Activated T-helper 1 cell treated with anti-CD3 and anti-CD28 coated beads, Interleukin-12 subunit alpha, Interleukin-12 subunit beta, Interleukin-2, Interleukin-4 antibody, amounts not matched to agents 30 ng/mL and 10 ng/mL and 1 ng/mL, durations not matched to agents 14 hours and 24 hours and 36 hours (primary cell): ENCODE results near the gene NBPF1. TPM values are rescaled to one million over a fixed set of nuclear protein-coding genes. Genes with fewer than 3 reads are reported as not detected.
"Not testable (repeated sequence)": the region's sequence is repeated elsewhere in the genome, so short reads cannot be mapped to it uniquely, and the experiment has no call there.

Source experiments
- DNase-seq: peaks from one replicate; pipeline ENCODE4 v3.0.0; 2021; ENCODE audit warnings: low spot score
- H3K27ac Mint-ChIP-seq: one replicate; pipeline ENCODE4 v1.8.0; 2021; ENCODE audit warnings: mild to moderate bottlenecking, mixed read lengths
- H3K27me3 Mint-ChIP-seq: one replicate; pipeline ENCODE4 v1.8.0; 2022; ENCODE audit warnings: mild to moderate bottlenecking, moderate library complexity, mixed read lengths; ENCODE audit not compliant: insufficient read depth
- H3K36me3 Mint-ChIP-seq: one replicate; pipeline ENCODE4 v1.8.0; 2021; ENCODE audit warnings: low read depth, mixed read lengths
- H3K4me1 Mint-ChIP-seq: one replicate; pipeline ENCODE4 v1.8.0; 2021; ENCODE audit warnings: low read depth, mixed read lengths
- H3K4me3 Mint-ChIP-seq: one replicate; pipeline ENCODE4 v1.8.0; 2021; ENCODE audit warnings: mild to moderate bottlenecking, moderate library complexity, mixed read lengths
- H3K9me3 Mint-ChIP-seq: one replicate; pipeline ENCODE4 v1.8.0; 2021; ENCODE audit warnings: mixed read lengths
- intact Hi-C: fragments of 100-400 bp; cut with micrococcal nuclease; formaldehyde crosslinking; loops from one replicate; pipeline ENCODE4 v1.15.1; 2024
- total RNA-seq: library from RNA; stranded (reverse); gene quantifications from 2 replicates; pipeline ENCODE4 v1.2.3, GENCODE V29; 2022

The NBPF1 gene
- total RNA-seq, 1 donor from 2014 or later: 6.1 TPM

DNA sequence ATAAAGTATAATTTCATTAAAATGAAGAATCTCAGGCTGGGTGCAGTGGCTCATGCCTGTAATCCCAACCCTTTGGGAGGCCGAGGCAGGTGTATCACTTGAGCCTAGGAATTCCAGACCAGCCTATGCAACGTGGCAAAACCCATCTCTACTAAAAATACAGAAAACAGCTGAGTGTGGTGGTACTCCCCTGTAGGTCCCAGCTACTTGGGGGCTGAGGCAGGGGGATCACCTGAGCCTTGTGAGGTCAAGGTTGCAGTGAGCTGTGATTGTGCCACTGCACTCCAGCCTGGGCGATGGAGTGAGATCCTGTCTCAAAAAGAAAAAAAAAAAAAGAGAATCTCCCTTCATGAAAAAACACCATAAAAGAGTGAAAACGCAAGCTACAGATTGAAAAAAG, 2.2 kb downstream of the NBPF1 start:
- intact Hi-C loops, H3K9me3 Mint-ChIP-seq, H3K27ac Mint-ChIP-seq, DNase-seq, H3K36me3 Mint-ChIP-seq, H3K4me1 Mint-ChIP-seq, H3K4me3 Mint-ChIP-seq, H3K27me3 Mint-ChIP-seq: not testable (repeated sequence)

DNA sequence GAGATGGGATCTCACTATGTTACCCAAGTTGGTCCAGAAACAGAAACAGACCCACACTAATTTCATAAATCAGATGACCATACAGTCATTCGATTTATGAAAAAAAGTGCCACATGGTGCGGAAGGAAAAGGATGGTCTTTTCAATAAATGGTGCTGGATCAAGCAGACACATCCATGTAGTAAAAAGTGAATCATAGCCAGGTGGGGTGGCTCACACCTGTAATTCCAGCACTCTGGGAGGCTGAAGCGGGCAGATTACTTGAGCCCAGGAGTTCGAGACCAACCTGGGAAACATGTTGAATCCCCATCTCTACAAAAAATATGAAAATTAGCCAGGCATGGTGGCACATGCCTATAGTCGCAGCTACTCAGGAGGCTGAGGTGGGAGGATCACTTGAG, 2.8 kb downstream of the NBPF1 start:
- H3K4me1 Mint-ChIP-seq, intact Hi-C loops, H3K27me3 Mint-ChIP-seq, DNase-seq, H3K36me3 Mint-ChIP-seq, H3K27ac Mint-ChIP-seq, H3K4me3 Mint-ChIP-seq, H3K9me3 Mint-ChIP-seq: not testable (repeated sequence)

DNA sequence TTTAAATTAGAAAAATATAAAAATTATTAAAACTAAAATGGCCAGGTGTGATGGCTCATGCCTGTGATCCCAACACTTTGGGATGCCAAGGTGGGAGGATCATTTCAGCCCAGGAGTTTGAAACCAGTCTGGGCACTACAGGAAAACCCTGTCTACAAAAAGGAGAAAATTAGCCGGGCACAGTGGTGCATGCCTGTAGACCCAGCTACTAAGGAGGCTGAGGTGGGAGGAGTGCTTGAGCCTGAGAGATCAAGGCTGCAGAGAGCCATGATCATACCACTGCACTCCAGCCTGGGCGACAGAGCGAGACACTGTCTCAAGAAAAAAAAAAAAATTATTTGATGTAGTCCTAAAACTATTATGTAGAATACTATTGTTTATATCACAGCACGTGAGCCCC, 3.6 kb downstream of the NBPF1 start:
- H3K4me1 Mint-ChIP-seq, H3K36me3 Mint-ChIP-seq, DNase-seq, intact Hi-C loops, H3K9me3 Mint-ChIP-seq, H3K4me3 Mint-ChIP-seq, H3K27ac Mint-ChIP-seq, H3K27me3 Mint-ChIP-seq: not testable (repeated sequence)

DNA sequence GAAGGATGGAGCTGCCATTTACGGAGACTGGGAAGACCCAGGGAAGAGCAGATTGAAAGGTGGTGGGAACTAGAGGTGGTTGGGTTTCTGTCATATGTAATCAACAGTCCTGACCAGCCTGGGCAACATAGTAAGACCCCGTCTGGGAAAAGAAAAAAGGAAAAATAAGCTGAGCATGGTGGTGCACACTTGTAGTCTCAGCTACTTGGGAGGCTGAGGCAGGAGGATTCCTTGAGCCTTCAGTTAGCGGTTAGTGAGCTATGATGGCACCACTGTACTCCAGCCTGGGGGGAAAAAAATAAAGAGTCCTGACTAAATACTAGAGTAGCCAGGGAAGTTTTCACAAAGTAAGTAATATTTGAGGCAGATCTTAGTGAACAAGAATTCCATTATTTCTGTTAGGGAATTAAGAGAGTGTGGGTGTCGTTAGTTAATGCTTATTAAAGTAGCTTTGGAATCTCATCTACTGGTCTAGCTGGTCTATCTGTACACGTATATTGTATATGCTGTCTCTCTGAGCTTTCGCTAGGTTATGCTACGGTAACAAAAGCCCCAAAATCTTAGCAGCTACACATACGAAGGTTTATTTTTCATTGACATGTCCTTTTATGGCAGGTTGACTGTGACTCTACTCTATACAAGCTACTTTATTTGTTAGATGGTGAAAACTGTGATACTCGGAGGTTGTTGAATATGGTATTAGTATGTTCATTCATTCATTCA, 4.4 kb downstream of the NBPF1 start:
- H3K9me3 Mint-ChIP-seq: no peaks in the 10 kb centered on the region
- H3K4me1 Mint-ChIP-seq: no peaks in the 10 kb centered on the region
- H3K27me3 Mint-ChIP-seq: no peaks in the 10 kb centered on the region
- no peak overlapping the region for H3K27ac Mint-ChIP-seq
- no peak for DNase-seq
- H3K4me3 Mint-ChIP-seq: no peak overlapping the region
- no peaks in the 10 kb centered on the region for H3K36me3 Mint-ChIP-seq
- intact Hi-C loops: no loop called here

DNA sequence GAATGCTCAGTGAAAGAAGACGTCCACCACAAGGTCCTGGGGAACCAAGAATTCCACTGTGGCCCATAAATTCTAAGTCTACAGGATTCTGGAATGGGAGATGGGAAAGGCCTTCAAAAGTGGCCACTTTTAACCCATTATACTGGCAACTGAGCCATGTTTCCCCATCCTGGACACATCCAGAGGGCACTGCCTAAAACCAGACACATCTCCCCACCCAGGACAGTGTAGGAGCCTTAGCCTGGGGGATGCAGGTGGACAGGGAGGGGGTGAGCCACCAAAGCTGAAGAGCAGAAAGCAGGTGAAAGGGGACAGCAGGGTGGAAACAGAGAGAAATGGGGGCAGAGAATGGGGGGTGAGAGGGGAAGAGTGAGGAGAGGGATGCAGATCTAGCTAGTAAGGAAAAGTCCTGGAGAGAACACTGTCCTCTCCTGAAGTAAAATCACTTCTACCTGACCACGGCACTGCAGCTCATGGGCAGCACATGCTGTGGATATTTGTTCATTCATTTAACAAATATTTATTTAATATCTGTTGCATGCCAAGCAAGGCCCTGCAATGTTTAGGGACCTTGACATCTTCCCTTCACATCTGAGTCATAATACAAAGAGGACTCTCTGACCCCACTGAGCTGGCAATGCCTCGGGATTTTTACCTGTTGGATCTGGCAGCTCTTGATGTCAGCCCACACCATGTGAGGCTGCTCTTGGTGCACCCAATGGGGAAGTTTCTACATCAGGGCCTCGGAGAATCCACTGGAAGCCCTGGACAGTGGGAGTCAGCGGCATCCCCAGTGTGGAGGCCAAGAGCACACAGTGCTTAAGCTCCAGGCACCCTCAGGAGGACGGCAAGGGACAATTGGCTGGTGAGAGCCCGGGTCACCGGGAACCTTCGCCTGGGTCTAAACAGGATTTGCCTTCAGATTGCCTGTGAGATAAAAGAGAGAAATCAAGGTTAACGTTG, 5.2 kb downstream of the NBPF1 start:
- DNase-seq, H3K9me3 Mint-ChIP-seq, H3K4me1 Mint-ChIP-seq, H3K27ac Mint-ChIP-seq, intact Hi-C loops, H3K36me3 Mint-ChIP-seq, H3K27me3 Mint-ChIP-seq, H3K4me3 Mint-ChIP-seq: not testable (repeated sequence)

DNA sequence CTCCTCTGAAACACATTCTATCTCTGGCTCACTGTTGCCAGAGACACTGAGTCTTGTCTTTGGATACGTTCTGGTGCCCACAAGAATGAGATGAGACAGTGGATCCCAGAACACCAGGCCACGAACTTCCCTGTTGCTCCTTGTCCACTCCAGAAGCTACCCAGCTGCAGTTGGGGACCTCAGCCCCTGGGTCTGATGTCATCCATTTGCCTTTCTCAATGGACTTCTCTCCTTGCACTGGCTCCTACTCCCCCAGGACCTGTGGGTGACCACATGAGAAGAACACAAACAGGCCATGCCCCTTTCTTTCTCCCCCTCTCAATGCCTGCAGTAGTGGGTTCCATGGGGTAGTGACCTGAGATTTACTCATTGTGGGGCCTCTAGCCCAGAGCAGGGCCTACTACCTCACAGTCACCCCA, 5.9 kb downstream of the NBPF1 start:
- intact Hi-C loops: no loop called here
- DNase-seq: no peak
- Mint-ChIP-seq H3K27ac (no peak overlapping the region), H3K9me3 (no peaks in the 10 kb centered on the region), H3K4me1 (no peaks in the 10 kb centered on the region), H3K27me3 (no peaks in the 10 kb centered on the region), H3K36me3 (no peaks in the 10 kb centered on the region), H3K4me3 (no peak overlapping the region)

DNA sequence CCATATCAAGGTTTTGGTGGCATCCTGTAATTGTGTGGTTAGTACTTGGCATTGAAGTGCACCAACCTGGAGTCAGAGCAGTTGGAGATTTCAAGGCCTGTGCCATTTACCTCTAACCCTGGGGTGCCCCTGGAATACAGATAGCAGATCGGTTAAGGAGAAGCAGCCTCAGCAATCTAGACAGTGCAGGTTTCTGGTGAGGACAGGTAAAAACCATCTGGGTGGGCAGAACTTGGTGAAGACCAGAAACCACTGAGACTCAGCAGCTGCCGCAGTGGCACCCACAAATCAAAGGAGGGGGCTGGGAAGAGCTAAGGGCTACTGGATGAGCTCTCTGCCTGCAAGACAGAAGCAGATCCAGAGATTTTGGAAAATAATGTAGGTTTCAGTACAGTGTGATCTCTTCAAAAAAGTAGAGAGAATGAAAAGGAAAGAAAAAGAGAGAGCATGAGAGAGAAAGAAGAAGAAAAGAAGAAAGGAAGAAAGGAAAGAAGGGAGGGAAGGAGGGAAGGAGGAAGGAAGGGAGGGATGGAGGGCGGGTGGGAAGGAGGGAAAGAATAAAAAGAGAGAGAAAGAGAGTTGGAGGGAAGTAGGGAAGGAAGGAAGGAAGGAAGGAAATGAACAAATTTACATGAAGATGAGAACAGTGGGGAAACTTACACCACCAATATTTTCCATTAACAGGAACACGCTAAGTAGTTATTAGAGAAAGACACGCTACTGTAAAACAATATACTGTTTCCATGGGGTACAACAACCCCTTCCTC, 6.5 kb downstream of the NBPF1 start:
- intact Hi-C loops, H3K4me1 Mint-ChIP-seq, DNase-seq, H3K4me3 Mint-ChIP-seq, H3K27me3 Mint-ChIP-seq, H3K9me3 Mint-ChIP-seq, H3K36me3 Mint-ChIP-seq, H3K27ac Mint-ChIP-seq: not testable (repeated sequence)

DNA sequence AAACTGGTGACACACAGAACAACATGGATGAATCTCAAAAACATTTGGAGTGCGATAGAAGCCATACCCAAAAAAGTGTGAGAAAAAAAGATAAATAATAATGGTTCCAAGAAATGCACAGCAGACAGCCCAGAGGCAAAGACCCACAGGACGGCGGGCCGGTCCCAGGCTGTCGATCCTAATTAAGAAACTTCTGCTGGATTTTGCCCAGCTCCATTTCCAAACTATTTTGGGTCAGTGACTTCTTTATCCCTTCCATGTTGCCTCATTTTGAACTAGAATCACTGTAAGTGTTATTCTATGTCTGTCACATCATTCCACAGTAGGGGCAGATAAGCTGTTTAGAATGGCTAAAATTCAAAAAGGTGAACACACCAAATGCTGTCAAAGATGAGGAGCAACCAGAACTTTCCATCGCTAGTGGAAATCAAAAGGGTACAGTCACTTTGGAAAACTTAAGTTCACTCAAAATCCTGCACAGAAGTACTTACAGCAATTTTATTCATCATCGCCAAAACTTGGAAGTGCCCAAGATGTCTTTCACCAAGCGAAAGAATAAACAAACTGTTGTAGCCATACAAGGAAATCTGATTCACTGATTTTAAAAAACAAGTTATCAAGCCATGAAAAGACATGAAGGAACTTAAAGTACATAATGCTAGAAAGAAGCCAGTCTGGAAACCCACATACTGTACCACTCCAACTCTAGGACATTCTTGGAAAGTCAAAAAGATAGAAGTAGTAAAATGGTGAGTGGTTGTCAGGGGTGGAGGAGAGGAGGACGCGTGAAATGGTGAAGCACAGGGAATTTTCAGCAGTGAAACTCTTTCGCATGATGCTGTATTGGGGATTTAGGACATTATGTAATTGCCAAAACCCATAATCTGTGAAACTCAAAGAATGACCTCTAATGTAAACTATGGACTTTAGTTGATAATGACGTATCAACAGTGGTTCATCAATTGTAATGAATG, 7.5 kb downstream of the NBPF1 start:
- no peak overlapping the region for H3K27ac Mint-ChIP-seq
- DNase-seq: no peak
- H3K4me3 Mint-ChIP-seq: no peak overlapping the region
- no peaks in the 10 kb centered on the region for H3K27me3 Mint-ChIP-seq
- intact Hi-C loops: no loop called here
- H3K4me1 Mint-ChIP-seq: no peaks in the 10 kb centered on the region
- no peaks in the 10 kb centered on the region for H3K9me3 Mint-ChIP-seq
- no peaks in the 10 kb centered on the region for H3K36me3 Mint-ChIP-seq

DNA sequence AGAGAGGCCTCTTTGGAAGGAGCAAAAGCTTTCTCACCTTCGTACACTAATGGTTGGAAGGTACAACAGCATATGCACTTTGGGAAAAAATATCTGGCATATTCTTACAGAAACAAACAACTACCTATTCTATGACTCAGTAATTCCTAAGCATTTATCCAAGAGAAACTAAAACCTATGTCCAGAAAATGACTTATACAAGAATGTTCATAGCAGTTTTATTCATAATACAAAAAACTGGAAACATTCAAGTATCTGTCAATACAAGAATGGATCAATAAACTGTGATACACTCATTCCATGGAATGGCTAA, 8.2 kb downstream of the NBPF1 start:
- Mint-ChIP-seq H3K27ac (no peak overlapping the region), H3K4me1 (no peaks in the 10 kb centered on the region), H3K36me3 (no peaks in the 10 kb centered on the region), H3K9me3 (no peaks in the 10 kb centered on the region), H3K4me3 (no peak overlapping the region), H3K27me3 (no peaks in the 10 kb centered on the region)
- intact Hi-C loops: no loop called here
- no peak for DNase-seq

DNA sequence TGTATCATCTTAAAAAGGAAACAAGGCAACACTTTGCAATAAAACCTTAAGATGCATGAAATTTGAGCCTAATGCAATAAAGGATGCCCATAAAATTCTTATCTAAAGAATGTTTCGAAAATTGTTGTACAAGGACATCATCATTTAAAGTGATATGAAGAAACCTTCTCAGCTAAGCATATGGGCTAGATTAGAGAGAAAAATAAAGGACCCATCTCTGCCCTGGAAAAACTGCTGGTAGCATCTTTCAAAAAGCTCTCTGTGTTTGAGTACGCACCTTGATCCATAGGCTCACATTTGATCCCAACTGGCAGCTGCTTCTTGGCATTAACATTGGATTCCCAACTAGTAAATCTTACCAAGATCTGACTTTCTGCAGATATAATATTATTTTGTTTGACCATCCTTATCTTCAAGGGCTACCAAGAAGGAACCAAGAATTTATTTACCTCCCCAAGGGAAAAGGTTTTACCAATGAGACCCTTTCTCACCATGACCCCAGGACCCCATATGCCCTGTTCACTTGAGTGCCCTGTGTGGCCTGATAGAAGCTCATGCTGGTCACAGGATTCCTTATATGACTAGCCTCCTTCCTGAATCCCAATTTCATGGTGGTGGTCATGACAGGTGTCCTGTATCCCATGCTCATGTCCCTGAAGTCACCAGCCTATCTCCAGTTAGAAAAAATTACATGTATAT, 8.7 kb downstream of the NBPF1 start:
- H3K27me3 Mint-ChIP-seq, H3K4me1 Mint-ChIP-seq, H3K27ac Mint-ChIP-seq, H3K4me3 Mint-ChIP-seq, DNase-seq, H3K36me3 Mint-ChIP-seq, intact Hi-C loops, H3K9me3 Mint-ChIP-seq: not testable (repeated sequence)

DNA sequence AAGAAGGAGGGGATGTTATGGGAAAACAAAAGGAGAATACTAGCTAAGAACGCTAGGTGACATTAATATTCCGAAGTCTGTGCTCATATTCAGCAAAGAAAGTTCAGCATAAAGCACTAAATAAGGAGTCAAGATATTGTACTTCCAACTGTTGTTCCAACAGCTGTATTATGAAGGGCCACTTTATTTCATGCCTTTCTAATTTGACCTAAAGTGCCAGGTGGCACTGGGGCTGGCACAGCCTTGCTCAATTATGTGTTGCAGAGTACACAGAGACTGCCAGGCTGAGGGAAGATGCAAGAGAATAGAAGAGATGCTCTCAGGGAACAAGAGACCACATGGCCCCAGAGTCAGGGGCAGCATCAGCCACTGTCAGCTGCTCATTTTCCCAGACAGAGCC, 9.7 kb downstream of the NBPF1 start:
- DNase-seq, H3K4me1 Mint-ChIP-seq, H3K36me3 Mint-ChIP-seq, intact Hi-C loops, H3K4me3 Mint-ChIP-seq, H3K27me3 Mint-ChIP-seq, H3K9me3 Mint-ChIP-seq, H3K27ac Mint-ChIP-seq: not testable (repeated sequence)
